ENCODE measurements around the gene ALKBH5. TPM values are rescaled to one million over a fixed set of nuclear protein-coding genes. Genes with fewer than 3 reads are reported as not detected.

Gene ALKBH5
- polyA plus RNA-seq, 1 of the 3 experiments (the other 2 are of a cell fraction) = 41.0 TPM

GRCh38 chr17:18191236-18191667 is 7.6 kb downstream of the ALKBH5 start (continued):
- TF ChIP-seq PBX3 (IDR thresholded peaks at IDR 0.05) = no peak
- TF ChIP-seq MAX (IDR thresholded peaks at IDR 0.05; ENCODE audit: low read depth) = no peak
- TF ChIP-seq FOXM1 (IDR thresholded peaks at IDR 0.05; ENCODE audit: low read depth) = no peak
- no peak for TF ChIP-seq FOXJ3 (CRISPR knock-in tag; IDR thresholded peaks at IDR 0.05)
- TF ChIP-seq ELF1 (IDR thresholded peaks at IDR 0.05) = no peak
- no peak for TF ChIP-seq USF2 (IDR thresholded peaks at IDR 0.05; ENCODE audit: borderline replicate concordance, low read depth, low read length)
- TF ChIP-seq SMC3 (IDR thresholded peaks at IDR 0.05; ENCODE audit: low read depth, low read length) = no peak

GRCh38 chr17:18191967-18192366 is 8.3 kb downstream of the ALKBH5 start:
- Histone ChIP-seq H2AFZ (ENCODE audit: low read depth) (no peak overlapping the region), H3F3A (replicated peaks; ENCODE audit: insufficient read depth) (peaks cover 21% of the 10 kb centered on the region), H3K27ac (ENCODE audit: low read depth in 2 of 2, low read length in 1 of 2) (no peak overlapping the region; a peak in 1 of 4 replicates), H3K79me2 (ENCODE audit: insufficient read depth) (peaks cover 98% of the 10 kb centered on the region), H3K36me3 (replicated peaks in 1 of 2; ENCODE audit: control insufficient read depth in 1 of 2, insufficient read depth in 2 of 2, low read length in 1 of 2) (peaks cover 30 to 31% of the 10 kb centered on the region in 2 experiments), H3K4me1 (ENCODE audit: control insufficient read depth in 1 of 2, insufficient read depth in 2 of 2, low read depth in 1 of 2, low read length in 1 of 2) (peaks cover 11 to 44% of the 10 kb centered on the region in 2 experiments), H3K9ac (no peak overlapping the region), H4K20me1 (ENCODE audit: insufficient read depth) (peaks cover 82% of the 10 kb centered on the region), H3K27me3 (ENCODE audit: insufficient read depth) (no peaks in the 10 kb centered on the region), H3K4me2 (no peak overlapping the region), H3K9me2 (no peaks in the 10 kb centered on the region), H3K9me3 (no peaks in the 10 kb centered on the region), H3K4me3 (ENCODE audit: low read depth in 2 of 2, low read length in 1 of 2) (no peak overlapping the region)
- peak; percentile 59 for DNase-seq
- CTCF ChIA-PET = interaction anchor here (0.6 to 3.2 kb wide), 10 partner anchors 8 to 67 kb away, joined by 3 to 12 read pairs (median 7); partner anchors contain the start of gene ALKBH5
- POLR2A ChIA-PET = no interaction called here
- no peak for TF ChIP-seq POLR2AphosphoS5 (IDR thresholded peaks at IDR 0.05; ENCODE audit: low read depth, low read length)
- TF ChIP-seq RAD21 (IDR thresholded peaks at IDR 0.05; ENCODE audit: low read length) = peak; percentile 54
- peak; percentile 42 for TF ChIP-seq CTCF (IDR thresholded peaks at IDR 0.05)
- no peak for TF ChIP-seq RXRA (IDR thresholded peaks at IDR 0.05; ENCODE audit: borderline replicate concordance, low read depth)
- WGBS (ENCODE audit: low lambda C conversion rate) = 83% methylated on average over 2 of the region's 2 CpGs

GRCh38 chr17:18194394-18194793 is 10.8 kb downstream of the ALKBH5 start:
- Histone ChIP-seq H3K4me3 (ENCODE audit: low read depth in 2 of 2, low read length in 1 of 2) (no peak overlapping the region), H3K27me3 (ENCODE audit: insufficient read depth) (no peaks in the 10 kb centered on the region), H3K4me1 (ENCODE audit: control insufficient read depth in 1 of 2, insufficient read depth in 2 of 2, low read depth in 1 of 2, low read length in 1 of 2) (peaks cover 0 to 22% of the 10 kb centered on the region in 2 experiments; a peak in 2 of 4 replicates), H3K9me2 (no peaks in the 10 kb centered on the region), H3K9me3 (no peaks in the 10 kb centered on the region), H3F3A (replicated peaks; ENCODE audit: insufficient read depth) (no peaks in the 10 kb centered on the region), H3K79me2 (ENCODE audit: insufficient read depth) (peaks cover 98% of the 10 kb centered on the region), H3K9ac (no peak overlapping the region), H3K4me2 (no peak overlapping the region), H2AFZ (ENCODE audit: low read depth) (no peak overlapping the region), H4K20me1 (ENCODE audit: insufficient read depth) (peaks cover 82% of the 10 kb centered on the region), H3K36me3 (replicated peaks in 1 of 2; ENCODE audit: control insufficient read depth in 1 of 2, insufficient read depth in 2 of 2, low read length in 1 of 2) (peaks cover 44 to 55% of the 10 kb centered on the region in 2 experiments), H3K27ac (ENCODE audit: low read depth in 2 of 2, low read length in 1 of 2) (no peak overlapping the region)
- no peak for DNase-seq
- TF ChIP-seq ZBTB33 (IDR thresholded peaks at IDR 0.05; ENCODE audit: borderline replicate concordance, low read depth) (no peak), MXI1 (IDR thresholded peaks at IDR 0.05; ENCODE audit: low read depth, low read length) (no peak), TEAD4 (IDR thresholded peaks at IDR 0.05; ENCODE audit: borderline replicate concordance, insufficient read depth) (no peak)
- 100% methylated on average over 4 of the region's 4 CpGs for WGBS (ENCODE audit: low lambda C conversion rate)
- ChIA-PET POLR2A (no interaction called here), CTCF (interaction anchor here (2.5 kb wide), 1 partner anchor 23 kb away, joined by 11 read pairs; no protein-coding TSS in a partner anchor)
